ENCODE results near the gene RUFY2.
A peak's percentile ranks its signal among the peaks of the same experiment; 100 is the strongest.
"Not testable (repeated sequence)": the region's sequence is repeated elsewhere in the genome, so short reads cannot be mapped to it uniquely, and the experiment has no call there.

RUFY2 gene, protein sequence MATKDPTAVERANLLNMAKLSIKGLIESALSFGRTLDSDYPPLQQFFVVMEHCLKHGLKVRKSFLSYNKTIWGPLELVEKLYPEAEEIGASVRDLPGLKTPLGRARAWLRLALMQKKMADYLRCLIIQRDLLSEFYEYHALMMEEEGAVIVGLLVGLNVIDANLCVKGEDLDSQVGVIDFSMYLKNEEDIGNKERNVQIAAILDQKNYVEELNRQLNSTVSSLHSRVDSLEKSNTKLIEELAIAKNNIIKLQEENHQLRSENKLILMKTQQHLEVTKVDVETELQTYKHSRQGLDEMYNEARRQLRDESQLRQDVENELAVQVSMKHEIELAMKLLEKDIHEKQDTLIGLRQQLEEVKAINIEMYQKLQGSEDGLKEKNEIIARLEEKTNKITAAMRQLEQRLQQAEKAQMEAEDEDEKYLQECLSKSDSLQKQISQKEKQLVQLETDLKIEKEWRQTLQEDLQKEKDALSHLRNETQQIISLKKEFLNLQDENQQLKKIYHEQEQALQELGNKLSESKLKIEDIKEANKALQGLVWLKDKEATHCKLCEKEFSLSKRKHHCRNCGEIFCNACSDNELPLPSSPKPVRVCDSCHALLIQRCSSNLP

GRCh38 chr10:68406815-68407548 lies at the start of gene RUFY2:
RUFY2 (minus strand) TSS chr10:68407277; CDS start chr10:68407189, 88 bp downstream.
- peak; percentile 76 for DNase-seq (ENCODE audit: low read depth)

GRCh38 chr10:68449698-68450097 lies 42.6 kb upstream of the RUFY2 start:
- DNase-seq (ENCODE audit: low read depth), result not testable (repeated sequence)

GRCh38 chr10:68446179-68446578 lies 39.1 kb upstream of the RUFY2 start:
- DNase-seq (ENCODE audit: low read depth), result no peak

DNA sequence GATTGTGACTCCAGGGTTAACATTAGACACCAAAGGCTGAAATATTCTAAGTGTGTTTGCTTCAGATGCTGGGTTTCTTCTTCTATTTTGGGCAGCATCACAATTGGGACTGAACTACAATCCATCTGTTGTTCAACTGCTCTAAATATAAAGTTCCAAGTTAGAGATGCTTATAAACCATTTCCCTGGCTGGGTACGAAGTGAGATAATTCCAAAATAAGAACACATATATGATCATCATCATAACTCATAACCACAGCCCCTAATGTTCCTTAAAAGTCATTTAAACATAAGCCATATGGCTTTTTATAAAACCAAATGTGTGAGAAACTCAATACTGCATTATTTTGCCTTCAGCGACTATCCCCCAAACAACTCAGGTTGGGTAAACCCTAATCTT lies 35.9 kb upstream of the RUFY2 start:
- no peak for DNase-seq (ENCODE audit: low read depth)

DNA sequence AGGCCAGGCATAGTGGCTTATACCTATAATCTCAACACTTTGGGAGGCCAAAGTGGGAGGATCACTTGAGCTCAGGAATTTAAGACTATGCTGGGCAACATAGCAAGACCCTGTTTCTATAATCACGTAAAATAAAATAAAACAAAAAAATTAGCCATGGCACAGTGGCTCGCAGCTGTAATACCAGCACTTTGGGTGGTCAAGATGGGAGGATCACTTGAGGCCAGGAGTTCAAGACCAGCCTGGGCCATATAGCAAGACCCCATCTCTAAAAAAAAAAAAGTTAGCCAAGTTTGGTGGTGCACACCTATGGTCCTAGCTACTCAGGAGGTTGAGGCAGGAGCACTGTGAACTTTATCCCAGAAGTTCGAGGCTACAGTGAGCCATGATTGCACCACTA lies 33.8 kb upstream of the RUFY2 start:
- DNase-seq (ENCODE audit: low read depth), result no peak

GRCh38 chr10:68435803-68436202 lies 28.7 kb upstream of the RUFY2 start:
- DNase-seq (ENCODE audit: low read depth), result no peak

- DNase-seq (ENCODE audit: low read depth), result no peak
Measured at GRCh38 chr10:68434657-68435056, 27.6 kb upstream of the RUFY2 start.

DNA sequence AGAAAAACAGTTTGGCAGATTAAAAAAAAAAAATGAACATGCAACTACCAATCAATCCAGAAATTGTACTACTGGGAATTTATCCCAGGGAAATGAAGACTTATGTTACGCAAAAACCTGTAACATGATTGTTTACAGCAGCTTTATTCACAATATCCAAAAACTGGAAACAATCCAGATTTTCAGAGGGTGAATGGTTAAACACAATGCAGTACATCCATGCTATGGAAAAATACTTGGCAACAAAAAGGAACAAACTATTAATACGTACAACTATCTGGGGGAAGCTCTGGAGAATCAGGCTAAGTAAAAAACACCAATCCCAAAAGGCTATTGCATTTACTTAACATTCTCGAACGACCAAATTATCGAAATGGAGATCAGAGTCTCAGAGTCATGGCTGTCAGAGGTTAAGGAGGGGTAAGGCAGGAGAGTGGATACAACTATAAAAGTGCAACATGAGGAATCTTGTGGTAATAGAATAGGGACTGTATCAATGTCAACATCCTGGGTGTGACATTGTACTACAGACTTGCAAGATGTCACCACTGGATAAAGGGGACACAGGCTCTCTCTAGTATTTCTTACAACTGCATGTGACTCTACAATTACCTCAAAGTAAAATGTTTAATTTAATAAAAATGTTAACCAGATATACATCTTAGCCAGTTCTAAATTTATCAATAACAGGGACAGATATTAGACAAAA lies 21.5 kb upstream of the RUFY2 start:
- no peak for DNase-seq (ENCODE audit: low read depth)

- DNase-seq (ENCODE audit: low read depth), result no peak
Measured at GRCh38 chr10:68424454-68425014, 17.5 kb upstream of the RUFY2 start.

DNA sequence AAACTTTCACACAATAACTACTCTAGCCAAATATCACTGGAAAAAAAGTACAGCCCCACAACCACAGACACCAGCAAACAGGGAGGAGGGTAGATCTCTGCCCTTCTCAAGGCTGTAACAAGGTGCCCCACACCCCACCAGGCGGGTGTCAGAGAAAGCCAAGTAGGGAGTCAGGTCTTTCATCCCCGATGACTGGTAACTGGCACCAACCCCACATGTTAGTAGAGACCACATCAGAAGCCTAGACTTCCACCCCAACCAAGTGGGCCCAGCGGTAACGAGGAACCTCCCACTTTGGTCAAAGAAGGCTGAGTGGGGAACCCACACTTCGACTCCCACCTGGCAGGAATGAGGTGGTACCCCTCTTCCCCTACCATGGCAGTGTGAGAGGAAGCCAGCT lies 16.4 kb upstream of the RUFY2 start:
- DNase-seq (ENCODE audit: low read depth), result no peak

- DNase-seq (ENCODE audit: low read depth), result no peak
Measured at GRCh38 chr10:68419376-68419775, 12.3 kb upstream of the RUFY2 start.

- no peak for DNase-seq (ENCODE audit: low read depth)
Measured at GRCh38 chr10:68408898-68409518, 1.9 kb upstream of the RUFY2 start.

DNA sequence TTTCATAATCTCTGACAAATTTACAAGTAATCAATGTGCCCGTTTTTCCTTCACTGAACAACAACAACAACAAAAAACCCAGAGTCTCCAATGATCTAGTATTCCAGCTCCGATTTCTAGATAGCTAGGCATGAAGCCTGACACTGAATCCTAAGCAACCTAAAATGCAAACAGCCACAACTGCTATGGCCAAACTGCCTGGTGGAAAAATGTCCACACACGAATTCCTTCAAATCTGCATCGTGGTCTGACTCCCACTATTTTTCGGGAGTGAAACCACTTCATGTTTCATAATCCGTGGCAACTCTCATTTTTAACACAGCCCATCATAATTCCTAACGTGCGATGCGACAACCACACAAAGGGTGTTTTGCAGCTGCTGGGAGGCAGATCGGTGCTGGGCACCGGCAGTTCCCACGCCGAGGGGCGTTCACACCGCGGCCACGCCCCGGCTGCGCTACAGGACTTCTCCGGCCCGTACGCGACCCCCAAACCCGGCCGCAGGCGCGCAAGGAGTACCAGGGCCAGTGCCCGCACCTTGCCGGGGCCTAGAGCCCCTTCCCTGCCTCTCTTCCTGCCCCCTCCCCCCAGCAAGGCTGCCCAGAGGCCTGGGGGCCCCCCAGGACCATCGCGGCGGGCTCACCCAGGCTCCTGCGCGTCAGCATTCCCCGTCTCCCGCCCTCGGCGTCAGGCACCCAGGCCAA lies 814 bp downstream of the RUFY2 start:
- DNase-seq (ENCODE audit: low read depth), result peak; percentile 47

DNA sequence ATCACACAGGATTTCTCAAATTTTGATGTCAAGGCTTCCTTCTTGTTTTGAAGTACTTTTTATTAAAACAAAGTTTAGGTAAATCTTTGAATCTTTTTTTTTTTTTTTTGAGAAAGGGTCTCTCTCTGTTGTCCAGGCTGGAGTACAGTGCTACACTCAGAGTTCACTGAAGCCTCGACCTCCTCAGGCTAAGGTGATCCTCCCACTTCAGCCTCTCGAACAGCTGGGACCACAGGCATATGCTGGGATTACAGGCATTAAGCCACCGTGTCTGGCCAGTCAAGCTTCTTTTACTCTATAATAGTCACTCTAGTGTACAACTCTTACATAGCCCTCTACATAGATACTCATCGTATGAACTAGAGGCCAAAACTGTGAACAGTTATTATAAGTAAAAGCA lies 3.4 kb downstream of the RUFY2 start:
- no peak for DNase-seq (ENCODE audit: low read depth)

DNA sequence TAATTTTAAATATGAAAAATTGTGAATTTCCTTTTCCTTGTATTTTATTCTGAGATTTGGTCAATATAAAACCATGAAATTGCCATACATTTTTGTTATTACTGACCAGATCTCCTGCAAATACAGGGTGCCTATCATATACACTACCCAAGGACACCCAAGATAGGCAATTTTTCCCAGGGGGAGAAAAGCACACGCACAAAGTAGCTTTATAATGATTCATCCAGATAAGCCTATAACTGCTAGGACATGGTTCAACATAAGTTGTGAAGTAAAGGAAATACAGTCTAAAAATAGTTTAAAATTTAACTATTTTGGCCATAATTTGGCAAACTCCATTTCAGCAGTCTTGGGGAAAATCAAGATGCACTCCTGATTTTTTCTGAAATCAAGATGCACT lies 4.8 kb downstream of the RUFY2 start:
- DNase-seq (ENCODE audit: low read depth), result no peak

GRCh38 chr10:68397005-68397404 lies 10.1 kb downstream of the RUFY2 start:
- DNase-seq (ENCODE audit: low read depth), result no peak

GRCh38 chr10:68385740-68386139 lies 21.3 kb downstream of the RUFY2 start:
- DNase-seq (ENCODE audit: low read depth), result no peak

- no peak for DNase-seq (ENCODE audit: low read depth)
Measured at GRCh38 chr10:68371604-68372003, 35.5 kb downstream of the RUFY2 start.

DNA sequence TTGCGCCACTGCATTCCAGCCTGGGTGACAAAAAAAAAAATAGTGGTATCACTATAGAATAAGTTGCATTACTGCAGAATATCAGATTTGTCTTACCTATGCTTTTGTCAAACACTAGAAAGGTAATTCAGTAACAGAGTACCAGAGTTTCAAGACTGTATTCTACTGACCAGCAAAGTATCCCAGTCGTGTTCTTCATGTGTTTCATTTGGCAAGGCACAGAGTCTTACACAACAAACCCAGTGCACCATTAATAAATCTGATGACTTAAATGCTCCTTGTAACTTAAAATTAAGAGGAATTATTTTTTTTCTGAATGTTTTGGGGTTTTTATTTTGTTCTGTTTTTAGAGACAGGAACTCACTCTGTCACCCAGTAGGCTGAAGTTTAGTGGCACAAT lies 40.0 kb downstream of the RUFY2 start:
- peak; percentile 29 for DNase-seq (ENCODE audit: low read depth)

- DNase-seq (ENCODE audit: low read depth), result no peak
Measured at GRCh38 chr10:68366600-68366999, 40.5 kb downstream of the RUFY2 start.

DNA sequence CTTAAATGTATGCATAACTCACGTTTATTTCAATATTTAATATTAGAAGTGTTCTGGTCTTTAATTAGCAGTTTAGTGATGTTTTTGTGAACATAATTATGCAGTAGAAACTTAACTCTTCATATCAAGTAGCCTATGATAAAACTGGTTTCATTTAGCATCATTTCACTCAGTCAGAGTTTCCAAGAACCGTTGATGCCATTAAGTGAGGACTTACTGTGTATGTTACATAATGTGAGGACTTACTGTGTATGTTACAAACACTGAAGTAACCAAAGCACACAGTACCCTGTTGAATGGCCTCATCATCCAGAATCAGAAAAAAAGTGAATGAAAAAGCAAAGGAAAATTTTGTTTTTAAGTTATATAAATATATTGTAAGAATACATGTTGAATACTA lies 41.5 kb downstream of the RUFY2 start:
- DNase-seq (ENCODE audit: low read depth), result no peak

Data from fibroblast of gingiva (primary cell).